Thyroid gland (tissue), 4 donors: ENCODE data around the gene KCNJ3. TPM values are rescaled to one million over a fixed set of nuclear protein-coding genes. Genes with fewer than 3 reads are reported as not detected.

Experiments used
- DNase-seq, 2 donors: peaks; one replicate each; pipeline ENCODE4 v3.0.0-alpha.2; 2019
- H3K27ac ChIP-seq, 3 donors: fragments of 200-600 bp; sonication (generic); 1 replicate in 2 of 3; 2 replicates in 1 of 3; pipeline ENCODE4 v1.5.1; 2016 to 2019; ENCODE audit warnings: mild to moderate bottlenecking in 1 of 3, moderate library complexity in 1 of 3
- H3K27me3 ChIP-seq: fragments of 200-600 bp; sonication (generic); one replicate; pipeline ENCODE4 v1.5.1; 2019
- H3K36me3 ChIP-seq, 2 donors: fragments of 200-600 bp; sonication (generic); one replicate each; pipeline ENCODE4 v1.5.1; 2016 to 2019
- H3K4me1 ChIP-seq, 2 donors: fragments of 200-600 bp; sonication (generic); one replicate each; pipeline ENCODE4 v1.5.1; 2017 to 2019
- H3K4me3 ChIP-seq, 3 donors: fragments of 200-600 bp; sonication (generic); replicated peaks in 1 of 3; 1 replicate in 2 of 3; 2 replicates in 1 of 3; pipeline ENCODE4 v1.5.1; 2016; ENCODE audit warnings: mild to moderate bottlenecking in 1 of 3
- H3K9me3 ChIP-seq: fragments of 200-600 bp; sonication (generic); one replicate; pipeline ENCODE4 v1.5.1; 2017
- CTCF ChIP-seq, 6 experiments: fragments of 200-600 bp in 3 of 6; fragments of 450-650 bp in 3 of 6; sonication (generic) in 3 of 6; IDR thresholded peaks; one replicate each; pipeline ENCODE4 v1.5.1; 2016 to 2019; ENCODE audit warnings: antibody characterized with exemption in 6 of 6, mild to moderate bottlenecking in 2 of 6, inconsistent platforms in 1 of 6, moderate library complexity in 1 of 6
- POLR2A ChIP-seq, 2 donors: fragments of 450-650 bp; IDR thresholded peaks; one replicate each; pipeline ENCODE4 v1.6.1; 2017; ENCODE audit warnings: antibody characterized with exemption in 2 of 2, mild to moderate bottlenecking in 2 of 2, moderate library complexity in 1 of 2
- WGBS, 2 donors: methylation state at CpG; one replicate each; pipeline ENCODE4 v1.1.5; 2017; 5-methylcytosine and 5-hydroxymethylcytosine counted together
- intact Hi-C: fragments of 100-400 bp; cut with DNase I; formaldehyde crosslinking; loops from one replicate; pipeline ENCODE4 v1.15.1; 2023
- total RNA-seq, 4 donors: library from RNA; depleted of rRNA; stranded (reverse); fragments of >200 nt; gene quantifications; one replicate each; pipeline ENCODE4 v1.2.3, GENCODE V29; 2016

The KCNJ3 gene
- total RNA-seq, 4 donors from 2014 or later = not detected

GRCh38 chr2:154689158-154689557 lies 9.3 kb upstream of the KCNJ3 start:
- Histone ChIP-seq H3K36me3 (no peaks in the 10 kb centered on the region), H3K27me3 (no peaks in the 10 kb centered on the region), H3K4me3 (no peak overlapping the region), H3K9me3 (no peaks in the 10 kb centered on the region), H3K27ac (no peak overlapping the region), H3K4me1 (no peaks in the 10 kb centered on the region)
- intact Hi-C loops = no loop called here
- no peak for DNase-seq
- TF ChIP-seq CTCF (IDR thresholded peaks at IDR 0.05) = no peak
- no peak for TF ChIP-seq POLR2A (IDR thresholded peaks at IDR 0.05)
- 72 to 73% methylated on average over 1 of the region's 1 CpG for WGBS, 2 donors

GRCh38 chr2:154692927-154693326 lies 5.6 kb upstream of the KCNJ3 start:
- Histone ChIP-seq H3K4me1 (peaks cover 0 to 8% of the 10 kb centered on the region in 2 donors), H3K36me3 (no peaks in the 10 kb centered on the region), H3K27ac (no peak overlapping the region), H3K9me3 (no peaks in the 10 kb centered on the region), H3K4me3 (no peak overlapping the region), H3K27me3 (peaks cover 7% of the 10 kb centered on the region)
- DNase-seq = no peak
- 78 to 82% methylated on average over 5 of the region's 5 CpGs for WGBS, 2 donors
- intact Hi-C loops = no loop called here
- TF ChIP-seq POLR2A (IDR thresholded peaks at IDR 0.05) = no peak
- no peak for TF ChIP-seq CTCF (IDR thresholded peaks at IDR 0.05)

- peaks cover 13% of the 10 kb centered on the region for H3K27me3 ChIP-seq
- TF ChIP-seq POLR2A (IDR thresholded peaks at IDR 0.05) (no peak), CTCF (IDR thresholded peaks at IDR 0.05) (no peak)
- no peaks in the 10 kb centered on the region for H3K36me3 ChIP-seq
- intact Hi-C loops = no loop called here
- H3K27ac ChIP-seq = no peak overlapping the region
- no peak for DNase-seq
- WGBS, 2 donors = 70 to 73% methylated on average over 3 of the region's 3 CpGs
- no peaks in the 10 kb centered on the region for H3K9me3 ChIP-seq
- peaks cover 0 to 18% of the 10 kb centered on the region in 2 donors for H3K4me1 ChIP-seq
- no peak overlapping the region for H3K4me3 ChIP-seq
Observed at GRCh38 chr2:154693741-154694340, 4.7 kb upstream of the KCNJ3 start.

- no peaks in the 10 kb centered on the region for H3K36me3 ChIP-seq
- no peak for DNase-seq
- H3K27ac ChIP-seq = no peak overlapping the region
- H3K4me1 ChIP-seq = peaks cover 0 to 22% of the 10 kb centered on the region in 2 donors
- H3K4me3 ChIP-seq = no peak overlapping the region
- 87 to 93% methylated on average over 3 of the region's 3 CpGs for WGBS, 2 donors
- peaks cover 20% of the 10 kb centered on the region for H3K27me3 ChIP-seq
- H3K9me3 ChIP-seq = no peaks in the 10 kb centered on the region
- intact Hi-C loops = no loop called here
- TF ChIP-seq CTCF (IDR thresholded peaks at IDR 0.05) (no peak), POLR2A (IDR thresholded peaks at IDR 0.05) (no peak)
Observed at GRCh38 chr2:154694881-154695280, 3.6 kb upstream of the KCNJ3 start.

GRCh38 chr2:154696369-154696768 lies 2.1 kb upstream of the KCNJ3 start:
- no peak overlapping the region for H3K27ac ChIP-seq

More at GRCh38 chr2:154696369-154696768, 2.1 kb upstream of the KCNJ3 start:
- no peaks in the 10 kb centered on the region for H3K9me3 ChIP-seq
- H3K27me3 ChIP-seq = peaks cover 20% of the 10 kb centered on the region
- intact Hi-C loops = no loop called here
- H3K36me3 ChIP-seq = no peaks in the 10 kb centered on the region
- DNase-seq = no peak
- peaks cover 0 to 22% of the 10 kb centered on the region in 2 donors for H3K4me1 ChIP-seq
- 81 to 85% methylated on average over 4 of the region's 4 CpGs for WGBS, 2 donors
- H3K4me3 ChIP-seq = no peak overlapping the region
- TF ChIP-seq CTCF (IDR thresholded peaks at IDR 0.05) (no peak), POLR2A (IDR thresholded peaks at IDR 0.05) (no peak)
